CD4-positive, CD25-positive, alpha-beta regulatory T cell (primary cell): ENCODE results near the gene GOLGA8N. TPM values are rescaled to one million over a fixed set of nuclear protein-coding genes. Genes with fewer than 3 reads are reported as not detected.

Experiments
- ATAC-seq, 2 donors: fragments of 150-1000 bp; cut with Tn5 transposase; one replicate each; pipeline ENCODE4 v1.10.0; 2021; ENCODE audit warnings: low read depth in 2 of 2, moderate number of reproducible peaks in 2 of 2, moderate library complexity in 1 of 2
- DNase-seq, 3 donors: peaks; one replicate each; pipeline versions ENCODE4 v3.0.0 to v3.0.0-alpha.2; 2012 to 2022; ENCODE audit warnings: mixed read lengths in 1 of 3
- H3K27ac ChIP-seq: one replicate; pipeline ENCODE4 v1.7.0; 2013; ENCODE audit warnings: mild to moderate bottlenecking, low read length; ENCODE audit not compliant: insufficient read depth, poor library complexity, severe bottlenecking
- H3K27me3 ChIP-seq: one replicate; pipeline ENCODE4 v1.7.0; 2013; ENCODE audit warnings: low read length; ENCODE audit not compliant: control insufficient read depth, insufficient read depth
- H3K36me3 ChIP-seq: one replicate; pipeline ENCODE4 v1.7.0; 2013; ENCODE audit warnings: mild to moderate bottlenecking, low read length, moderate library complexity; ENCODE audit not compliant: control insufficient read depth, insufficient read depth
- H3K4me1 ChIP-seq: 2 replicates; pipeline ENCODE4 v1.7.0; 2013; ENCODE audit warnings: mild to moderate bottlenecking, low read length; ENCODE audit not compliant: insufficient read depth, control insufficient read depth, poor library complexity, severe bottlenecking
- H3K4me3 ChIP-seq: one replicate; pipeline ENCODE4 v1.7.0; 2013; ENCODE audit warnings: low read depth, mild to moderate bottlenecking, low read length, moderate library complexity
- H3K9me3 ChIP-seq, 2 experiments: 1 replicate in 1 of 2; 2 replicates in 1 of 2; pipeline ENCODE4 v1.7.0; 2013; ENCODE audit warnings: low read length in 2 of 2, mild to moderate bottlenecking in 1 of 2, moderate library complexity in 1 of 2; ENCODE audit not compliant: control insufficient read depth in 2 of 2
- H3K27ac Mint-ChIP-seq, 3 donors: one replicate each; pipeline ENCODE4 v1.8.0; 2020 to 2022; ENCODE audit warnings: mild to moderate bottlenecking in 3 of 3, mixed read lengths in 3 of 3, moderate library complexity in 2 of 3
- H3K27me3 Mint-ChIP-seq: one replicate; pipeline ENCODE4 v1.8.0; 2022; ENCODE audit warnings: mild to moderate bottlenecking, mixed read lengths
- H3K36me3 Mint-ChIP-seq: one replicate; pipeline ENCODE4 v1.8.0; 2020; ENCODE audit warnings: mixed read lengths
- H3K4me1 Mint-ChIP-seq, 4 donors: one replicate each; pipeline ENCODE4 v1.8.0; 2020 to 2022; ENCODE audit warnings: mixed read lengths in 4 of 4, mild to moderate bottlenecking in 1 of 4
- H3K4me3 Mint-ChIP-seq, 4 donors: one replicate each; pipeline ENCODE4 v1.8.0; 2020 to 2022; ENCODE audit warnings: mild to moderate bottlenecking in 4 of 4, mixed read lengths in 4 of 4, moderate library complexity in 3 of 4
- H3K9me3 Mint-ChIP-seq, 7 donors: one replicate each; pipeline ENCODE4 v1.8.0; 2020 to 2022; ENCODE audit warnings: mixed read lengths in 7 of 7, mild to moderate bottlenecking in 3 of 7, moderate library complexity in 2 of 7
- polyA plus RNA-seq, 4 donors: library from polyadenylated mRNA; unstranded; fragments of 300-500 nt; fragmentation: Illumina TruSeq; gene quantifications; one replicate each; pipeline ENCODE4 v1.2.3, GENCODE V29; 2021
- total RNA-seq: library from RNA; stranded (reverse); gene quantifications from one replicate; pipeline ENCODE4 v1.2.3, GENCODE V29; 2022

The GOLGA8N gene
- total and polyA plus RNA-seq, 5 donors from 2014 or later, result 0.06 to 1.4 TPM; not detected in 3

- H3K36me3 Mint-ChIP-seq, result no peaks in the 10 kb centered on the region
Measured at GRCh38 chr15:32652178-32652577, 58.9 kb downstream of the GOLGA8N start.

GRCh38 chr15:32656091-32656490, 62.8 kb downstream of the GOLGA8N start:
- Mint-ChIP-seq H3K4me1 (peaks cover 6 to 14% (median 10%) of the 10 kb centered on the region in 4 donors), H3K9me3 (no peaks in the 10 kb centered on the region), H3K4me3 (no peak overlapping the region), H3K36me3 (no peaks in the 10 kb centered on the region), H3K27me3 (no peaks in the 10 kb centered on the region), H3K27ac (no peak overlapping the region)
- no peaks in the 10 kb centered on the region for H3K36me3 ChIP-seq
- no peaks in the 10 kb centered on the region for H3K27me3 ChIP-seq
- H3K9me3 ChIP-seq, result no peaks in the 10 kb centered on the region
- DNase-seq, result no peak
- no peak for ATAC-seq
- H3K4me3 ChIP-seq, result no peak overlapping the region
- no peak overlapping the region for H3K27ac ChIP-seq
- H3K4me1 ChIP-seq, result no peaks in the 10 kb centered on the region

More at GRCh38 chr15:32652178-32652577, 58.9 kb downstream of the GOLGA8N start:
- H3K9me3 ChIP-seq, result no peaks in the 10 kb centered on the region
- DNase-seq (no peak), ATAC-seq (no peak)
- no peaks in the 10 kb centered on the region for H3K9me3 Mint-ChIP-seq
- H3K27ac Mint-ChIP-seq, result no peak overlapping the region
- H3K4me1 ChIP-seq, result no peaks in the 10 kb centered on the region
- peaks cover under 1 to 5% (median 3%) of the 10 kb centered on the region in 4 donors for H3K4me1 Mint-ChIP-seq
- no peak overlapping the region for H3K4me3 Mint-ChIP-seq
- H3K27me3 ChIP-seq, result no peaks in the 10 kb centered on the region
- peaks cover 6% of the 10 kb centered on the region for H3K36me3 ChIP-seq
- H3K27me3 Mint-ChIP-seq, result no peaks in the 10 kb centered on the region
- no peak overlapping the region for H3K4me3 ChIP-seq
- H3K27ac ChIP-seq, result no peak overlapping the region

GRCh38 chr15:32656496-32656895, 63.2 kb downstream of the GOLGA8N start:
- H3K4me3 ChIP-seq, result no peak overlapping the region
- no peaks in the 10 kb centered on the region for H3K4me1 ChIP-seq
- Mint-ChIP-seq H3K9me3 (no peaks in the 10 kb centered on the region), H3K4me3 (no peak overlapping the region), H3K36me3 (no peaks in the 10 kb centered on the region), H3K4me1 (peaks cover 6 to 11% (median 10%) of the 10 kb centered on the region in 4 donors), H3K27ac (no peak overlapping the region), H3K27me3 (no peaks in the 10 kb centered on the region)
- H3K27ac ChIP-seq, result no peak overlapping the region
- no peak for DNase-seq
- H3K36me3 ChIP-seq, result no peaks in the 10 kb centered on the region
- no peaks in the 10 kb centered on the region for H3K9me3 ChIP-seq
- no peak for ATAC-seq
- no peaks in the 10 kb centered on the region for H3K27me3 ChIP-seq

Other genes with a start within 250 kb of the GOLGA8N start
- not detected for gene GOLGA8K, start 190.2 kb upstream of the GOLGA8N start, total RNA-seq
- gene GOLGA8K, start 190.2 kb upstream of the GOLGA8N start, polyA plus RNA-seq, result not detected
- not detected for gene GOLGA8O, start 137.8 kb upstream of the GOLGA8N start, total RNA-seq
- not detected for gene GOLGA8O, start 137.8 kb upstream of the GOLGA8N start, polyA plus RNA-seq
- gene ARHGAP11A, start 22.0 kb downstream of the GOLGA8N start, total RNA-seq, result 20.3 TPM
- 1 to 10 TPM; 3.0 to 9.2 (median 5.2) TPM for gene ARHGAP11A, start 22.0 kb downstream of the GOLGA8N start, polyA plus RNA-seq
- gene SCG5, start 48.3 kb downstream of the GOLGA8N start, total RNA-seq, result 1.7 TPM
- 1 to 10 TPM in 1 of 4 donors, under 1 TPM in 3; 0.28 to 1.8 (median 0.85) TPM for gene SCG5, start 48.3 kb downstream of the GOLGA8N start, polyA plus RNA-seq
- not detected for gene GREM1, start 124.5 kb downstream of the GOLGA8N start, total RNA-seq
- gene GREM1, start 124.5 kb downstream of the GOLGA8N start, polyA plus RNA-seq, result not detected